Epithelial cell of esophagus (primary cell): ENCODE measurements around the gene KCNJ16.

Experiments used
- DNase-seq: peaks from one replicate; pipeline ENCODE4 v3.0.0; 2010; ENCODE audit warnings: low read depth
- H3K4me3 ChIP-seq: 2 replicates; pipeline ENCODE4 v1.5.1; 2011; ENCODE audit warnings: mild to moderate bottlenecking, low read length, control low read depth
- TF ChIP-seq, protein P1 (sequence below): IDR thresholded peaks from 2 replicates; pipeline ENCODE4 v1.5.1; 2011; ENCODE audit warnings: low read depth, mild to moderate bottlenecking, low read length, control low read depth, inconsistent platforms; ENCODE audit not compliant: insufficient read depth; ENCODE audit errors: missing control alignments

Gene KCNJ16

DNA sequence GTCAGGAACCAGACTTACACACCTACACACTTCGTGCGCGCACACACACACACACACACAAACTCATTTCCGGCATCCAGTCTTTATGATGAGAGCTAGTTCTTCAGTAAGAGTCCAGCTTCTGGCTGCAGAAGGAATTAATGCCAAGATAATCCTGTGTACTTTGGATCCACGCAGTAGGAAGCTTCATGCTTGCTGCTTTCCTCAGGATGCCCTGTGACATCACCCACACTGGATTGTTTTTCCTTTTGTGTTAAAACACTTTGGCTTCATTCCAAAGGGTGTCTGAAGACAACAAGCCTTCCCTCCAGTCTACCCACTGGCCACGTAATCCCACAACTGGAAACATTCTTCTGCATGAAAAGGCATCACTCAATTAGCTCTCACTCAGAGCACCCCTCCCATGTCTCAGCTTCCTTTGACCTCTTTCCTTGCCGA, 35.4 kb downstream of the KCNJ16 start:
- H3K4me3 ChIP-seq, result no peak overlapping the region
- TF ChIP-seq, protein P1, sequence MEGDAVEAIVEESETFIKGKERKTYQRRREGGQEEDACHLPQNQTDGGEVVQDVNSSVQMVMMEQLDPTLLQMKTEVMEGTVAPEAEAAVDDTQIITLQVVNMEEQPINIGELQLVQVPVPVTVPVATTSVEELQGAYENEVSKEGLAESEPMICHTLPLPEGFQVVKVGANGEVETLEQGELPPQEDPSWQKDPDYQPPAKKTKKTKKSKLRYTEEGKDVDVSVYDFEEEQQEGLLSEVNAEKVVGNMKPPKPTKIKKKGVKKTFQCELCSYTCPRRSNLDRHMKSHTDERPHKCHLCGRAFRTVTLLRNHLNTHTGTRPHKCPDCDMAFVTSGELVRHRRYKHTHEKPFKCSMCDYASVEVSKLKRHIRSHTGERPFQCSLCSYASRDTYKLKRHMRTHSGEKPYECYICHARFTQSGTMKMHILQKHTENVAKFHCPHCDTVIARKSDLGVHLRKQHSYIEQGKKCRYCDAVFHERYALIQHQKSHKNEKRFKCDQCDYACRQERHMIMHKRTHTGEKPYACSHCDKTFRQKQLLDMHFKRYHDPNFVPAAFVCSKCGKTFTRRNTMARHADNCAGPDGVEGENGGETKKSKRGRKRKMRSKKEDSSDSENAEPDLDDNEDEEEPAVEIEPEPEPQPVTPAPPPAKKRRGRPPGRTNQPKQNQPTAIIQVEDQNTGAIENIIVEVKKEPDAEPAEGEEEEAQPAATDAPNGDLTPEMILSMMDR, result no peak
- peak; percentile 65 for DNase-seq

DNA sequence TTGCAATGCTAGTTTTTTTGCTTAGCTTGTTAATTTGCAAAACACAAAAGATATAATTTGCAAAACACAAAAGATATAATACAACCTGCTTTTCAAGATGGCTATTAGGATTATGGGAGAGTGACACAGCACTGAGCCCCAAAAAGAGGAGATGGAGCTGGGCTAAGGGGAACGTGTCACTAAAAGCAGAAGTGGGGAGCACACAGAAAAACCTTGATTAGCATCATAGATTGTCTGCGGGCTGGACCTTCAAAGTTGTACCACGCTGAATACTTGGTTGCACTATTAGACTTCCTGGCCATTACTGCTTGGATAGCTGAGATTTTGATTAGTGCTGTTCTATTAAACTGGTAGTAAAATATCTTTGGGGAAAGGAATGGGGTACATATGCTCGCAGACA, 36.2 kb downstream of the KCNJ16 start:
- H3K4me3 ChIP-seq, result no peak overlapping the region
- DNase-seq, result no peak
- TF ChIP-seq, protein P1, result no peak

GRCh38 chr17:70114405-70114804, 39.4 kb downstream of the KCNJ16 start:
- peak; percentile 30 for DNase-seq

DNA sequence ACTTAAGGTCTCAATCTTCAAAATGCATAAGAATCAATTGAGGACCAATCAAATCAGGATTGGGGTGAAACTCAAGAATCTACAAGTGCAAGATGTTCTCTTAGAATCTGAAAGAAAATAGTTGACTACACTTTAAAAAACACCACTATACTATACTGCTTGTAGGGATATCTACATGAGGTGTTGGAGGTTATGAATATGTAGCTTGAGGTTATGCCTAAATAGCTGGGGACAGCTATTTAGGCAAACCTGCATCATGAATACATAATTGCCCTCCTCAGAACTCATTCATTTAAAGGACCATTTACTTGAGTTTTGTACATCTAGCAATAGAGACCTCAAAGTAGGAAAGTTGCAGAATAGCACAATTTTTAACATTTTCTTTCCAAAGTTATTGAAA, 40.1 kb downstream of the KCNJ16 start:
- H3K4me3 ChIP-seq, result no peak overlapping the region
- TF ChIP-seq, protein P1, result no peak
- no peak for DNase-seq

More at GRCh38 chr17:70114405-70114804, 39.4 kb downstream of the KCNJ16 start:
- no peak overlapping the region for H3K4me3 ChIP-seq
- TF ChIP-seq, protein P1, result no peak

- TF ChIP-seq, protein P1, result no peak
- H3K4me3 ChIP-seq, result no peak overlapping the region
These were observed 41.9 kb downstream of the KCNJ16 start for GRCh38 chr17:70116919-70117318.

DNA sequence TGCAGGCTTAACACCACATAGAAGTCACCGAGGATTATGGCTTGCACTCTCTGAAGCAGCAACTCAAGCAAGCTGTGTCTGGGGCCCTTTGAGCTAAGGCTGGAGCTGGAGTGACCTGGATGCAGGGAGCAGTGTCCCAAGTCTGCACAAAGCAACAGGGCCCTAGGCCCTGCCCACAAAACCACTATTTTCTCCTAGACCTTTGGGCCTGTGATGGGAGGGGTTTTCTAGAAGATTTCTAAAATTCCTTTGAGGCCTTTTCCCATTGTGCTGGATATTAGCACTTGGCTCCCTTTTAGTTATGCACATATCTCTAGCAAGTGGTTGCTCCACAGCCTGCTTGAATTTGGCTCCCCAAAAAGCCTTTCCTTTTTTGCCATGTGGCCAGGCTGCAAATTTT, 44.5 kb downstream of the KCNJ16 start:
- H3K4me3 ChIP-seq, result no peak overlapping the region
- no peak for DNase-seq
- TF ChIP-seq, protein P1, result no peak

More at GRCh38 chr17:70116919-70117318, 41.9 kb downstream of the KCNJ16 start:
- DNase-seq, result no peak

DNA sequence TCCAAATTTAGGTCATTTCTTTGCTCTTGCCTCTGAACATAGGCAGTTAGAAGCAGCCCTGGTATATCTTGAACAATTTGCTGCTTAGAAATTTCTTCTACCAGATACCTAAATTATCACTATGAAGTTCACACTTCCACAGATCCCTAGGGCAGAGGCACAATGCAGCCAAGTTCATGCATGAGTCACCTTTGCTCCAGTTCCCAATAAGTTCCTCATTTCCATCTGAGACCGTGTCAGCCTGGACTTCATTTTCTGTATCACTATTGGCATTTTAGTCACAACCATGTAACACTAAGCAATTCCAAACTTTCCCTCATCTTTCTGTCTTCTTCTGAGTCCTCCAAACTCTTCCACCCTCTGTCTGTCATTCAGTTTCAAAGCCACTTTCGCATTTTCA, 45.0 kb downstream of the KCNJ16 start:
- peak; percentile 29 for DNase-seq
- TF ChIP-seq, protein P1, result no peak
- H3K4me3 ChIP-seq, result no peak overlapping the region
